Measurements from ENCODE around the gene IFIT5.

DNA sequence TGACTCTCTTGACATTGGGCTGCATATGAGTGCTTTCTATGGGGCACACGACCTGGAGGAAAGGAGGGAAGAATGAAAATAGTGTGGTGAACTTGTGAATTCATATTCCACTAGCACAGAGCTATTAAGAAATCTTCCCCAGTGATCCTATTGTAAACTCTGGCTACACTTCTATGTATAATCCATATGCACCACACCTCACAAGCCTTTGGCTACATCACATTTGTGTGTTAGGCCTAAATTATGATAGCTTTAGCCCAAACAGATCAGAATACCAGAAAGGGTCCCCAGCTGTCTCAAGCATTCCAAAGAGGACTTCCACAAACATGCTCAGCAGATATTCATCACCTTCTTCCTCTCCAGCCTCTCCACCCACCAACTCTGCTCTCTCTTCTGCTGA is 46.2 kb upstream of the IFIT5 start:
- TF ChIP-seq, protein P1, sequence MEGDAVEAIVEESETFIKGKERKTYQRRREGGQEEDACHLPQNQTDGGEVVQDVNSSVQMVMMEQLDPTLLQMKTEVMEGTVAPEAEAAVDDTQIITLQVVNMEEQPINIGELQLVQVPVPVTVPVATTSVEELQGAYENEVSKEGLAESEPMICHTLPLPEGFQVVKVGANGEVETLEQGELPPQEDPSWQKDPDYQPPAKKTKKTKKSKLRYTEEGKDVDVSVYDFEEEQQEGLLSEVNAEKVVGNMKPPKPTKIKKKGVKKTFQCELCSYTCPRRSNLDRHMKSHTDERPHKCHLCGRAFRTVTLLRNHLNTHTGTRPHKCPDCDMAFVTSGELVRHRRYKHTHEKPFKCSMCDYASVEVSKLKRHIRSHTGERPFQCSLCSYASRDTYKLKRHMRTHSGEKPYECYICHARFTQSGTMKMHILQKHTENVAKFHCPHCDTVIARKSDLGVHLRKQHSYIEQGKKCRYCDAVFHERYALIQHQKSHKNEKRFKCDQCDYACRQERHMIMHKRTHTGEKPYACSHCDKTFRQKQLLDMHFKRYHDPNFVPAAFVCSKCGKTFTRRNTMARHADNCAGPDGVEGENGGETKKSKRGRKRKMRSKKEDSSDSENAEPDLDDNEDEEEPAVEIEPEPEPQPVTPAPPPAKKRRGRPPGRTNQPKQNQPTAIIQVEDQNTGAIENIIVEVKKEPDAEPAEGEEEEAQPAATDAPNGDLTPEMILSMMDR (IDR thresholded peaks at IDR 0.05) = no peak
- no peak for TF ChIP-seq POLR2A (IDR thresholded peaks at IDR 0.05)

All from esophagus squamous epithelium (tissue), 4 donors.